GM12891 (cell line): ENCODE measurements around the gene SPDYE6.
"Not testable (repeated sequence)": the region's sequence is repeated elsewhere in the genome, so short reads cannot be mapped to it uniquely, and the experiment has no call there.

ENCODE experiments used
- POLR2A ChIP-seq: IDR thresholded peaks from 2 replicates; pipeline ENCODE4 v1.6.1; 2011; ENCODE audit warnings: low read depth, low read length, control low read depth
- POLR2AphosphoS5 ChIP-seq: IDR thresholded peaks from 2 replicates; pipeline ENCODE4 v1.6.1; 2011; ENCODE audit warnings: low read depth, low read length, control low read depth
- TAF1 ChIP-seq: IDR thresholded peaks from 2 replicates; pipeline ENCODE4 v1.6.1; 2011; ENCODE audit warnings: low read depth, low read length, control low read depth

GRCh38 chr7:102327183-102327582, 29.1 kb downstream of the SPDYE6 start:
- TF ChIP-seq TAF1, POLR2AphosphoS5, POLR2A: not testable (repeated sequence)
